ENCODE data around the gene BBLN. TPM values are rescaled to one million over a fixed set of nuclear protein-coding genes. Genes with fewer than 3 reads are reported as not detected.
A peak's percentile ranks its signal among the peaks of the same experiment; 100 is the strongest.
"Not testable (repeated sequence)": the region's sequence is repeated elsewhere in the genome, so short reads cannot be mapped to it uniquely, and the experiment has no call there.

Gene BBLN, protein sequence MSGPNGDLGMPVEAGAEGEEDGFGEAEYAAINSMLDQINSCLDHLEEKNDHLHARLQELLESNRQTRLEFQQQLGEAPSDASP
- polyA plus RNA-seq (ENCODE audit: insufficient read length): 31.8 TPM
- long read RNA-seq, donor 1, transcript C9orf16-201 (2 exons, 713 nt): major isoform, 63 of 63 reads
- long read RNA-seq, donor 1, partial matches to known transcripts: 0 of 63 reads
- long read RNA-seq, donor 1, other reads (novel, unspliced or antisense): 0 of 63 reads
- long read RNA-seq, donor 2, transcript C9orf16-201 (2 exons, 713 nt): major isoform, 58 of 59 reads
- long read RNA-seq, donor 2, partial matches to known transcripts: 0 of 59 reads
- long read RNA-seq, donor 2, other reads (novel, unspliced or antisense): 0 of 59 reads
- long read RNA-seq, donor 3, transcript C9orf16-201 (2 exons, 713 nt): major isoform, 45 of 114 reads
- long read RNA-seq, donor 3, partial matches to known transcripts: 54 of 114 reads
- long read RNA-seq, donor 3, other reads (novel, unspliced or antisense): 15 of 114 reads
- long read RNA-seq, donor 4, transcript C9orf16-201 (2 exons, 713 nt): major isoform, 11 of 11 reads
- long read RNA-seq, donor 4, partial matches to known transcripts: 0 of 11 reads
- long read RNA-seq, donor 4, other reads (novel, unspliced or antisense): 0 of 11 reads
- long read RNA-seq, donor 5, transcript C9orf16-201 (2 exons, 713 nt): major isoform, 87 of 136 reads
- long read RNA-seq, donor 5, partial matches to known transcripts: 25 of 136 reads
- long read RNA-seq, donor 5, other reads (novel, unspliced or antisense): 24 of 136 reads
- long read RNA-seq, donor 6, transcript C9orf16-201 (2 exons, 713 nt): major isoform, 75 of 96 reads
- long read RNA-seq, donor 6, partial matches to known transcripts: 21 of 96 reads
- long read RNA-seq, donor 6, other reads (novel, unspliced or antisense): 0 of 96 reads
- long read RNA-seq, donor 7, transcript C9orf16-201 (2 exons, 713 nt): major isoform, 80 of 199 reads
- long read RNA-seq, donor 7, partial matches to known transcripts: 97 of 199 reads
- long read RNA-seq, donor 7, other reads (novel, unspliced or antisense): 21 of 199 reads
- long read RNA-seq, donor 8, transcript C9orf16-201 (2 exons, 713 nt): major isoform, 22 of 22 reads
- long read RNA-seq, donor 8, partial matches to known transcripts: 0 of 22 reads
- long read RNA-seq, donor 8, other reads (novel, unspliced or antisense): 0 of 22 reads

DNA sequence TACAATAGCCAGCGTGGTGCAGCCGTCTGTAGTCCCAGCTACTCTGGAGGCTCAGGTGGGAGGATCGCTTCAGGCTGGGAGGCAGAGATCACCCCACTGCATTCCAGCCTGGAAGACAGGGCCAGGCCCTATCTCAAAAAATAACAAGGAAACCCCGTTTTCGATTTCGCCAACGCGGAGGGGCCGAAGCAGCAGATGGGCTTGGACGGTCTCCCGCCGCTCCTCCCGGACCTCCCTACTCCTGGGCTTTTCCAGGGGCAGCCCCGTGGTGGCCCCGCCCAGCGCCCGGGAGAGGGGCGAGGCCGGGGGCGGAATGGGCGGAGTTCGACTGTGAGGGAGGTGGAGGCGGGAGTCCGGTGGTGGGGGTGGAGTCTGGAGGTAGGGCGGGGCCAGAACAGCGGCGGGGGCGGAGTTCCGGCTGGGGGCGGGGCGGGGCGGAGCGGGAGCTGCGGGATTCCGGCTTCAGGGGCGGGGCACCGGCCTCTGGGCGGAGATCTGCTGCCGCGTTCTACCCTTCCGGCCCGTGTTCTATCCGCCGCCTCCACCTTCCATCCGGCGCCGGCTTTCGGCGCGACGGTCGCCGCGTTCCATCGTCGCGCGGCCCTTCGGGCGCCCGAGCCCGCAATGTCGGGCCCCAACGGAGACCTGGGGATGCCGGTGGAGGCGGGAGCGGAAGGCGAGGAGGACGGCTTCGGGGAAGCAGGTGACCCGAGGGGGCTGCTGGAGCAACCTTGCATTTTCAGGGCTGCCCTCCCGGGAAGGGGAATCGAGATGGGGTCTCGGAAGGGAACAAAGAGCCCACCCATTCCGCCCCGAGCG is at the start of gene BBLN:
Gene BBLN, plus strand, starts transcription at position 482 of the 819 bp plus-strand sequence. Its CDS starts 143 bp downstream, at position 625.
- peak; percentile 96 for DNase-seq

DNA sequence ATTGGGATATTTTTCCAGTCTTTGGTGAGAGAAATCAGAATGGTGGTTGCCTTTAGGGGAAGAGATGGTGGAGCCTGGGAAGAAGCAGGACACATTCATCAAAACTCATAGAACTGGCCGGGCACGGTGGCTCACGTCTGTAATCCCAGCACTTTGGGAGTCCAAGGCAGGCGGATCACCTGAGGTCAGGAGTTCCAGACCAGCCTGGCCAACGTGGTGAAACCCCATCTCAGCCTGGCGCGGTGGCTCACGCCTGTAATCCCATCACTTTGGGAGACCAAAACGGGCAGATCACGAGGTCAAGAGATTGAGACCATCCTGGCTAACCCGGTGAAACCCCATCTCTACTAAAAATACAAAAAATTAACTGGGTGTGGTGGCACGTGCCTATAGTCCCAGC is 48.3 kb upstream of the BBLN start:
- DNase-seq: not testable (repeated sequence)

DNA sequence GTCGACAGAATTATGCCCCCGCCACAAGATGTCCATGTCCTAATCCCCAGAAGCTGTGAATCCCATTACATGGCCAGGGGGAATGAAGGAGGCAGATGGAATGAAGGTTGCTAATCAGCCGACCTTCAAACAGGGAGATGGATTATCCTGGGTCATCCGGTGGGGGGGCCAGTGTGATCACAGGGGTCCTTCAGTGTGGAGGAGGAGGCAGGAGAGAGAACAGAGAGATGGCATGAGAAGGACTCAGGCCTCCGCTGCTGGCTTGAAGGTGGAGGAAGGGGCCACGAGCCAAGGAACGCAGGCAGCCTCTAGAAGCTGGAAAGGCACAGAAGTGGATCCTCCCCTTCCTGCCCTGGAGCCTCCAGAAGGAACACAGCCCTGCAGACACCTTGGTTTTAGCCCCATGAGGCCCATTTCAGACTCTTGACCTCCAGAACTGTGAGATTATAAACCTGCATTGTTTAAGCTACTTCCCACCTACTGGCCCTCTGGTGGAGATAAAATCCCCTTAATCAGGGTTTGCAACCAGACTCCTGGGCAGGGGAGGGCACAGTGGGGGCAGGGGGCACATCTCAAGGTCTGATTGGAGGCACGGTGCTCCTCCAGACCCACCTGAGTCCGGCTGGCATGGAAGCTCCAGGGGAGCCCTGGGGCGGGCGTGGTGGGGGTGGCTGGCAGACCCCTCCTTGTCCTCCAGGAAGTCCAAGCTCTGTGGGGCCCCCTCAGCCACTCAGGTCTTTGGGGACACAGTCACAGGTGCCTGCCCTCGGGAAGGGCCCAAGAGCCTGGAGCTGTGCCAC is 46.3 kb upstream of the BBLN start:
- no peak for DNase-seq

DNA sequence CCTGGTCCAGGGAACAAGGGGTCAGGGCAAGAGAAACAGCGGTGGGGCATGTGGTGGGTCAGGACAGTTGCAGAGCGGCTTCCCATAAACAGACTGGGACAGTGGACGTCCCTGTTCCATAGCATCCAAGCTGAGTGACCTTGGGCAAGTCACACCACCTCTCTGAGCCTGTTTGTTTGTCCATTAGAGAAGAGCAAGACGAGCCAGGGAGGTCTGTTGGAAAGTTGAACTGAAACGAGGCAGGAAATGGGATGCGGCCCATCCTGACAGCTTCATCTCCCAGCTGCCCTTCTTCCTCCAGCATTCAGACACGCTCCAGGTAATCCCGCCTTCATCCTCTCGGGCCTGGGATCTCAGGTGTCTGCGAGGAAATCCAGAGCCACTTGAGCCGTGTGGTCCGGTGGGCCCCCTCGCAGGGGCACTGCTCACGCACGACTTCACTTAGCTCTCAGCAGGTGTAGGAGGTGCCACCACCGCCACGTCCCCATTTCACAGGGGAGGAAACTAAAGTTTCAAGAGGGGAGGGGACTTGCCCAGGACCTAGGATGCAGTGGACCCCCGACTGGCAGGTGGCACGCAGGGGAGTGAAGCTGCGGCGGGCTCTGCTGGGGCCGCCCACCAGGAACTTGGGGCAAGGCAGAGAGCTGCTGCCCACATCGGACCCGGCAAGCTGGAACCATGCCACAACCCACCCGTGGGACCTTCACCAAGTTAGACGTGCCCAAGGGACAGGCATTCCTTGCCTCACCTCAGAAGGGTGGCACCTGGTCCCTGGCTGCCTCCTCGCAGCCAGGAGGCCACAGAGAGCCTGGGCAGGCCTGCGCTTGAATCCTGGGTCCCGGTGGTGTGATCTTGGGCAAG is 45.5 kb upstream of the BBLN start:
- DNase-seq: no peak

DNA sequence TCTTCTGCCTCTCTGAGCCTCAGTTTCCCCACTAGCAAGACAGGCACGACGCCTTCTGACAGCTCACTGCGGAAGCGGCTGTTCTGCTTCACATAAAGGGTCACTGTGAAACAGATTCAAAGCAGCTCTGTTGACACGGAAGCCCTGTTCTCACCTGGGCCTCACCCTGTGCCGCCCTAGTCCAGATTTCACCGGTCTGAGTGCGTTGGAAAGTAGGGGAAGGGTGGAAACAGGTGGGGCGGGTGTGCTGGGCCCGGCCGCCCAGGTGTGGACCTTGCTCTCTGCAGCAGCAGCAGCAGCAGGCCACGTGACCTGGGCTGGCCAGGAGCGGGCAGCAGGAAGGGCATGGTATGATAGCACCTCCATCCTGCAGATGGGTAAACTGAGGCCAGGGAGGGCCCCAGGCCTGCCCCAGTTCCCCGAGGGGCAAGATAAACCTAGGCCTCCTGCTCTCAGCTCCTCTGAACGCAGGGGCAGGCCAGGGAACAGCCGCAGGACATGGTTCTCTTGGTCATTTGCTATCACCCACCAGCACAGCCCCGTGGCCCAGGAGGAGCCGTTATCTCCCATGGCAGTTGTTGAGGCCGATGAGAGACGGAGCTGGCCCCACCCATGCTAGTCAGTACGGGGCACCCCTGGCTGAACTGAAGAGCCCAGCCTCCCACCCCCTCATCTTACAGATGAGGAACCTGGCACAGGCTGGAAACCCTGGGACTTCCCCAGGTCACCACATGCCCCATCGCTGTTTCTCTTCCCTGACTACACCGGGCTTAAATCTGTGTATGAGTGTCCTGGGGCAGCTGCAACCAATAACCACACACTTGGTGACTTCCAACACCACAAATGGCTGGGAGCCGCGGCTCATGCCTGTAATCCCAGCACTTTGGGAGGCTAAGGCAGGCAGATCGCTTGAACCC is 44.6 kb upstream of the BBLN start:
- no peak for DNase-seq

DNA sequence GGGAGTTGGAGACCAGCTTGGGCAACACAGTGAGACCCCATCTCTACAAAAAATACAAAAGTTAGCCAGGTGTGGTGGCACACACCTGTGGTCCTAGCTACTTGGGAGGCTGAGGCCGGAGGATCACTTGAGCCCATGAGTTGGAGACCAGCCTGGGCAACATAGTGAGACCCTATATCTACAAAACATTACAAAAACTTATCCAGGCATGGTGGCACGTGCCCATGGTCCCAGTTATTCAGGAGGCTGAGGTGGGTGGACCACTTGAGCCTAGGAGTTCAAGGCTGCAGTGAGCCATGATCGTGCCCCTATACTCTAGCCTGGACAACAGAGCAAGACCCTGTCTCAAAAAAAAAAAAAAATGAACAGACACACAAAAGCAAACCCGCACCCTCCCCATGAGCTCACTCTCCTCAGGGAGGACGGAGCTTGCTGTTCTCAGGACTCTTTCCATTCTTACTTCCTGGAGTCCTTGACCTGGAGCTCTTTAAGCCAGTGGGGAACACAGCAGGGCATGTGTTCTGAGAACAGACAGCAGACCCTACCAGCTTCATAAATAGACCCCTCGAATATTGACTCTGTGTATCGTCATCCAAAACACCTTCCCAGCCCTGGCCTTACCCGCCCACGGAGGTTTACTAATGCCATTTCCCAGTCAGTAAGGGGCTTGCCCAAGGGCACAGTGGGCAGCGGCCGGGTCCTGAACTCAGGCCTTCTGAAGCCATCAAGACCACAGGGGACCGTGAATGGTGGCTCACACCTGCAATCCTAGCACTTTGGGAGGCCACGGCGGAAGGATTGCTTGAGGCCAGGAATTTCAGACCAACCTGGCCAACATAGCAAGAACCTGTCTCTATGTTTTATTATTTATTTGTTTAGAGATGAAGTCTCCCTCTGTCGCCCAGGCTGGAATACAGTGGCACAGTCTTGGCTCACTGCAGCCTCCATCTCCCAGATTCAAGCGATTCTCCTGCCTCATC is 43.7 kb upstream of the BBLN start:
- no peak for DNase-seq

DNA sequence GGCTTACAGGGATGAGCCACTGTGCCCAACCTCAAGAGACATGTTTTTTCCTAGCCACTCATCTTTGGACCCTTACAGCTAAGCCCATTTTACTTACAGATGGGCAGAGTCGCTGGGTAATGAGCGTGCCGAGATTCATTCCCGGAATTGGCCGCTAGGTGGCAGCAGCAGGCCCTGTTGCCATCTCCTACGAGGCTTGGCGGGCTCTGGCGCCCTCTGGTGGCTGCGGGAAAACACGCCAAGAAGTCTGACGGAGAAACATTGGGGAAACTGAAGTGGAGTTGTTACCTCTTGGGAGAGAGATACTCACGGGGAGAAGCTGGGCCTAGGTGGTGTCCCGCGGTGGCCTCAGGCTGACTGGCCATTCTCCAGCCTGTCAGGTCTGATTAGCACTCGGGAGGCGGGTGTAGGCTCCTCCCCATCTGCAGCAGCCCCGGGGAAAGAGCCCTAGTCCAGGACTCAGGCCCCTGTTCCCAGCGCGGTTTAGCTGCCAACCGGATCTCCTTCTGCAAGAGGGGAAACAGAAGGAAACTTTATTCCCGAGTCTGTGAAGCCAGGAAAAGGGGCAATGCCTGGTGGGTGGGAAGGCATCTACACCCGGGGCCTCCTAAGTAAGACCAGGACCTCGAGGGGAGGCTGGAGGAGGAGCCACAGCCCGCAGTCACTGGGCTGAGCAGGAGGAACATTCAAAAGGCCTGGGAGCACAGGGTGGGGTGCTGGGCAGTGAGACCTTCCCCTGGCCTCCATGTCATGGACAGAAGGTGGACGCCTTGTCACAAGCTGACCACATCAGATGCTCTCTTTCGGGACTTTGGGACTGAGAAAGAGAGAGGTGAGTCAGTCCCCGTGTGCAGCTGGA is 42.2 kb upstream of the BBLN start:
- peak; percentile 84 for DNase-seq

DNA sequence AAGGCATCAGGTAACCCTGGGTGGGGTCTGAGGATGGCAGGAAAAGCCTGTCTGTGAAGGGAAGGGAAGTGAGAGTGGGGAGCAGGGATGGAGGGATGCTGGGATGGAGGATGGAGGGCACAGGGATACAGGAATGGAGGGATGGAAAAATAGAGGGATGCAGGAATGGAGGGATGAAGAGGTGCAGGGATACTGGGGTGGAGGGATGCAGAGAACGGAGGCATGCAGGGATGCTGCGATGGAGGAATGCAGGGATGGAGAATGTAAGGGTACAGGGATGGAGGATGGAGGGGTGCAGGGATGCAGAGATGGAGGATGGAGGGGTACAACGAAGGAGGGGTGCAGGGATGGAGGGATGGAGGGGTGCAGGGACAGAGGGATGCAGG is 41.6 kb upstream of the BBLN start:
- DNase-seq: no peak

DNA sequence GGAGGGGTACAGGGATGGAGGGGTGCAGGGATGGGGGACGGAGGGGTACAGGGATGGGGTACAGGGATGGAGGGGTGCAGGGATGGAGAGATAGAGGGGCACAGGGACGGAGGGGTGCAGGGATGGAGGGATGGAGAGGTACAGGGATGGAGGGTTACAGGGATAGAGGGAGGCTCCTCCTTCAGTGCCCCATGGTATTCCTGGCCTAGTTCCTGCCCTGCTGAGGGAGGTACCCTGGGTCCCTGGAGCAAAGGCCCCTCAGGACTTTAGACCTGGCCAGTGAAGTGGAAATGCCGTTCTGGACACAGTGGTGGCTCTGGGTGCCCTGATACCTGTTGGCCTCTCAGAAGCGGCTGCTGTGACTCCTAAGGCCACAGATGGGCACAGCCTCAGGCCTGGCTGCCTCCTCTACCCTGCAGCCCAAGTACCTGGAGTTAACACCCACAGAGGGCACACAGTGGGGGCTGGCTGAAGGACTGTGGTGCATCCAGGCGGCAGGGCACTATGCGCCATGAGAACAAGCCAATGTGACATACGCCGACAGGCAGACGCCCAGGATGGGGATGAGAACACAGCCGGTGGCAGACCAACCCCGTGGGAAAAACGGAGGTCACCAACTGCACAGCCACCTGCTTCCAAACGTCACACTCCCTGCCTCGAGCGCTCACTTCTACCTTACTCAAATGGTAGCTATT is 40.9 kb upstream of the BBLN start:
- no peak for DNase-seq

DNA sequence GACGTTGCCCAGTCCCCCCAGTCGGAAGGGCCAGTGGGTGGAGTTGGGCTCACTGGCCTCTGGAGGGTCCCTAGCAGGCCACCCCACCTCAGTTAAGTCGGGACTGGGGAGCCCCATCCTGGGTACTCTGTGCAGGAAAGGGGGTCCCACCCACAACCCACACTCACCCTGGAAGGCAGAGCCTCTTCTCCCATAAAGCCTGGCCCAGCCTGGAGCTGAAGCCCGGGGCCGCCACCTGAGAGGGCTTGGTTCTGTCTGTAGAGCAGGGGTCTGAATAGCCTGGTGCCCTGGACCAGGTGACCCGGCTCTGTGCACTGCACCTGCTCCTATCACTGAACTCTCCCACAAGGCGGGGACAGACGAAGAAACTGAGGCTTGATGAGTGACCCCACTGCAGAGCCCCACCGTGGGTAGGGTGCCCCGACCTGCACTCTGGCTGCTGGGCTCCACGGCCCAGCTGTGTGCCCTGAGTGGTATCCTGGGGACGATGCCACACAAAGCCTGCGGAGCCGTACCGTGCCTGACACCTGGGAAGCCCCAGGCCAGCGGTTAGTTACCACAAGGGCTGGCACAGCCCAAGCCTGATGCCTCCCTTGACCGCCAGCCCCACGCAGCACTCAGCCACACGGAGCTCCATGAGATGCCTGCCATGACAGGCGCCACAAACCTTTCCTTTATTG is 39.9 kb upstream of the BBLN start:
- DNase-seq: no peak

DNA sequence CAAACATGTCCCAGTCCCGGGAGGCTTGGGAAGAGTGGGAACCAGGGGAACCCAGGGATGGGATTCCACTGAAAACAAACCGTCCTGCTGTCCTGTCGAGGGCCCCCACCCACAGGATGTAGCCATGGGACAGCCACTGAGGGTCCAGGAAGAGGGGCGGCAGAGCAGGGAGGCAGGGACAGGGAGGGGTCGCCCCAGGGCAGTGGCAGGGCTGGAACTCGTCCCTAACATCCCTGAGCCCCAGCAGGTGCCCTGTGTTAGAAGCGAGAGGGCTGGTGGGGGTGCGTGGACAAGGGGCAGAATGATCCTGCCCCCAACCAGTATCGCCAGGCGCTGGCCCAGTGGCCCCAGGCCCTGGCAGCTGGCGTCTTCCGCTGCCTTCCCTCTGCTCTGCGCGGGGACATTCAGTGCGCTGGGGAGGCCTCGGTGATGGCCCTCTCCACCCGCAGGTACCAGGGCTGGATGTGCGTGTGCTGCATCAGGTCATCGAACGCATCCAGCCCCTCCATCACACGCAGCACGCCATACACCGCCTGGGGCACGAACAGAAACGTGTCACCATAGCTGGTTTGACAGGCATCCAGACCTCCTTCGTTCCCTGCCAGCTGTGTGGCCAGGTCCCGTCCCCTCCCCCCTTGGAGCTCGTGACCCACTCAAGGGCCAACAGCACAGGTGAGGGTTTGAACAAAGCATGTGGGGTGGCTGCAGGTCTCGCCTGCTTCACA is 39.2 kb upstream of the BBLN start:
- no peak for DNase-seq

DNA sequence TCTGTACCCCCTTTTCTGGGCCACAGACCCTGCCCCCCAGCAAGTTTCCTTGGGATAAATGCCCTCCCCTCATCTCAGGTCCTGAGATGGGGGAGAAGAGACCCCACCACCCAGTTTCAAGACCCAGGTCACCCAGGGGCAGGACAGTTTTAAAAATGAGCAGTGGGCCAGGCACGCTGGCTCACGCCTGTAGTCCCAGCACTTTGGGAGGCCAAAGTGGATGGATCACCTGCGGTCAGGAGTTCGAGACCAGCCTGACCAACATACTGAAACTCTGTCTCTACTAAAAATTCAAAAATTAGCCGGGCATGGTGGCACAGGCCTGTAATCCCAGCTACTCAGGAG is 38.6 kb upstream of the BBLN start:
- DNase-seq: no peak

DNA sequence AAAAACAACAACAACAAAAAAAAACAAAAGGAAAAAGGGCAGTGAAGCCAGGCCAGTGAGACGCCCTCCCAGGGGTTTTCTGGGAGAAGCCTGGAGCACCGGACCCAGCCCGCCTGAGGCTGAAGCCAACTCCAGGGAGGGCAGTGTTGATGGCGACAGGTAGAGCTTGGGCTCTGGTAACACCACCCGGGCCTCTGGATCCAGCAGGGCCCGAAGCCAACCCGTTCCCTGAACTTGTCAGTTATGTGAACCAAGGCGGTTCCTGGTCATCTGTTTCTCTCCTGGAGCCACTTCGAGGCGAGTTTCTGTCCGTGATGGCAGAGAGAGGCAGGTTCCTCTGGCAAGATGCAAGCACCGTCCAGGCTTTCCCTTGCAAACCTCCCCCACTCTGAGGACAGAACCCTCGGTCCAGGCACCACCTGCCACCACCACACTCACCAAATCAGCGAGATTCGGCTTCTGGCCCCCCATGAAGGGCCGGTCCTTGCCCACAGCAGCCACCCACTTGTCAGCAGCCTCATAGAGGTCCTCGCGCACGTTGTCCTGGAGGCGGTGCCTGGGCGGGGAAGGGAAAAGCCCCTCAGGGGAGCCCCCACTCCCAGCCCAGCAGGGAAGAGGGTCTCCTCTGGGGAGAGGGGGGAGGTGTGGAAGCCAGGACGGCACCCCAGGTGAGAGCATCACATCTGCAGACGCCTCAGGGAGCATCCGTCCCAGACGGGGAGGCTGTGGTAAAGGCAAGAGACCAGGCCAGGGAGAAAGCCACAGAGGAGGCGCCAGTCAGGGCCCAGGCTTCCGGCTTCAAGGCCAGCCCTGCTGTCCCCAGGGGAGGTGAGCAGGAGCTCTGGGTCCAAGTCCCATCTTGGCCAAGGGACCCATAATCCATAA is 37.9 kb upstream of the BBLN start:
- no peak for DNase-seq

Measured in left kidney (tissue), 8 donors.